HAP-1 (cell line): ENCODE results near the gene RALGAPB.
"Not testable (repeated sequence)": the region's sequence is repeated elsewhere in the genome, so short reads cannot be mapped to it uniquely, and the experiment has no call there.

Experiments used
- DNase-seq, 2 experiments: peaks; one replicate each; pipeline ENCODE4 v3.0.0-alpha.2; 2016 to 2020; ENCODE audit warnings: low spot score in 2 of 2
- H3K27me3 ChIP-seq: fragments of 250-450 bp; sonication (Bioruptor Pico); 2 replicates; pipeline ENCODE4 v1.5.1; 2020; ENCODE audit warnings: low read depth, mild to moderate bottlenecking, moderate library complexity
- H3K36me3 ChIP-seq: fragments of 250-450 bp; sonication (Bioruptor Pico); replicated peaks from 2 replicates; pipeline ENCODE4 v1.5.1; 2020; ENCODE audit warnings: mild to moderate bottlenecking
- H3K4me1 ChIP-seq: fragments of 250-450 bp; sonication (Bioruptor Pico); 2 replicates; pipeline ENCODE4 v1.5.1; 2020; ENCODE audit warnings: mild to moderate bottlenecking
- H3K4me3 ChIP-seq: fragments of 250-450 bp; sonication (Bioruptor Pico); 2 replicates; pipeline ENCODE4 v1.5.1; 2020; ENCODE audit warnings: mild to moderate bottlenecking, moderate library complexity
- H3K9me3 ChIP-seq: fragments of 250-450 bp; sonication (Bioruptor Pico); 2 replicates; pipeline ENCODE4 v1.5.1; 2020; ENCODE audit warnings: mild to moderate bottlenecking, moderate library complexity
- in situ Hi-C: fragments of 300-500 bp; cut with MboI; formaldehyde crosslinking; loops from 3 replicates; pipeline ENCODE4 v1.14.3; 2020; ENCODE audit warnings: low sequenced_read_pairs, inconsistent platforms, mixed read lengths

RALGAPB gene

DNA sequence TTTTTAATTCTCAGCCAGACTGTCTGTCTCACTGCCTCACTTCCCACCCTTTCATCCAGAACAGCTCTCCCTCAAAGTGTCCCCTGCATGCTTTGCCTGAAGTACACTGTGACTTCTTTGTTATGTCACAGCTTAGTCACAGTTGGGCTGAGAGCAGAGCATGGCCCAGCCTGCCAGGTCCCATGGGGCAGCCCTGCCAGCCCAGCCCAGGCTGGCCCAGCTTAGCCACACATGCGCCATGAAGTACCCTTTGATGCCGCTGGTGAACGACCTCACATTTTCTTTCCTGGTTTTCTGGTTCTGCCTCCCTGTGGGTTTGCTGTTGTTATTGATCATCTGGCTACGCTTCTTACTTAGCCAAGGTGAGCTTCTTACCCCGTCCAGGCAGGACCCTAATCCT, 108.4 kb downstream of the RALGAPB start, which contains the start of gene ADIG:
TSS of gene ADIG (plus strand) at position 185 of the 400 bp plus-strand sequence. CDS start at position 239, 54 bp downstream.
- no peaks in the 10 kb centered on the region for H3K9me3 ChIP-seq
- no peaks in the 10 kb centered on the region for H3K4me1 ChIP-seq
- H3K36me3 ChIP-seq = peaks cover 5% of the 10 kb centered on the region; the same call in 1 of the 2 replicates
- DNase-seq = no peak
- in situ Hi-C loops = no loop called here
- H3K4me3 ChIP-seq = no peak within 1 kb of the TSS
- no peaks in the 10 kb centered on the region for H3K27me3 ChIP-seq

DNA sequence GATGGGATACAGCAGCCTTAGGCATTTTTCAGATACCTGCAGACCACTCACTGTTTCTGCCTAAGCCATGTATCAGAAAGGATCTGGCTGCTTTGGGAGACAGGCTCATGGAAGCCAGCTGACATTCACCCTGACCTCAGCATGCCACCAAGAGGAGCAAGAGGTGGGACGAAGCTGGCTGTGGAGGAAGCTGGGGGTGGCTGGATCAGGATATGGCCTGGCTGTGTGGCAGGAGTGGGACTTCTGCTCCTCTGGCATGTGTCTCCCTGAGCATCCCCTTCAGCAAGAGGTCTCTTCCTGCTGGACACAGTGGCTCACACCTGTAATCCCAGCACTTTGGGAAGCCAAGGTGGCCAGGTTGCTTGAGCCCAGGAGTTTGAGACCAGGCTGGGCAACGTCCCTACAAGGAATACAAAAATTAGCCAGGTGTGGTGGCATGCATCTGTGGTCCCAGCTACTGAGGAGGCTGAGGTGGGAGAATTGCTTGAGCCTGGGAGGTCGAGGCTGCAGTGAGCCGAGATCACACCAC, 109.3 kb downstream of the RALGAPB start:
- Histone ChIP-seq H3K27me3 (no peaks in the 10 kb centered on the region), H3K4me3 (no peak overlapping the region), H3K36me3 (no peaks in the 10 kb centered on the region), H3K4me1 (no peaks in the 10 kb centered on the region), H3K9me3 (no peaks in the 10 kb centered on the region)
- no peak for DNase-seq
- in situ Hi-C loops = no loop called here

DNA sequence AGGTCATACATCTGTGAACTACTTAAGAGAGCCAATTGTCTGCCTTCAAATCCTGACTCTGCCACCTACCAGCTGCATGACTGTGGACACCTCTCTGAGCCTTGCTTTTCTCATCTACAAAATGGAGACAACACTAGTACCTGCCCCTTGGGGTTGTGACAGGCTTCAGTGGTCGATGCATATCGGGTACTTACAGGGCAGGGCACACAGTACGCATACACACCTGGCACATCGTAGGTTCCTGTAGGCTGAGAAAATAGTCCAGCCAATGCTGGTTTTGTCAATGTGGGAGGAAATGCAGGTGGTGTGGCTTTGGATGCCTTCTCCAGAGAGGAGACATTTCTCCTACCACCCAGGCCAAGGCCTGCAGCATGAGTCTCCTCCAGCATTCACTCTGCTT, 110.7 kb downstream of the RALGAPB start:
- in situ Hi-C loops = no loop called here
- Histone ChIP-seq H3K4me3 (no peak overlapping the region), H3K4me1 (no peaks in the 10 kb centered on the region), H3K9me3 (no peaks in the 10 kb centered on the region), H3K27me3 (no peaks in the 10 kb centered on the region), H3K36me3 (no peaks in the 10 kb centered on the region)
- no peak for DNase-seq

DNA sequence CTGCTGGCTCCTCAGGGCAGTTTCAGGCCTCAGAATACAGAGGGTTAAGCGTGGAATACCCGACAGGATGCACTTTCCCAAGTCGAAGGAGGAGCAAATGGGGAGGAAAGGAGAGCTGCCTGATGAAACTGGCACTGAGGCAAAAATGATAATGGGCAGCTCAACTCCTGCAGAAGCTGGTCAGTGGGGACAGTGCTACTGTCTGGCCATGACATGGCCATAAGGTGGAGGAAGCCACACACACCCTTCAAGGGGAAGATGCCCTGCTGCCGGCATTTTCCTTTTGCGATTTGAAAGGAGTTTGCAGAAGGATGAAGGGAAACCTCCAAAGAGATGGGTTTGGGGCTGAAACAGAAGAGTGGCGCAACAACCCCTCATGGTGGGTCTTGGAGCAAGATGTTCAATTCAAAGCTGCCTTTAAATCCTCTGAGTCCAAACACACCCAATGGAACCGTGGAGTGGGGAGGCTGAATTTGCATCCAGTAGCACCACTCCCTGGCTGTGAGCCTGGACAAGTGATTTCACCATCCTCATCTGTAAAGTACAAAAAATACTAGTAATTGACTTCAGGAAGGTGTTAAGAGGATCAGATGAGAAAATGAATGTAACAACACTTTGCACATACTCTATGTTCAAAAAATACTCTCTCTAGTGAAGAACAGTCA, 111.6 kb downstream of the RALGAPB start:
- no peak for DNase-seq
- in situ Hi-C loops = no loop called here
- H3K4me1 ChIP-seq = no peaks in the 10 kb centered on the region

DNA sequence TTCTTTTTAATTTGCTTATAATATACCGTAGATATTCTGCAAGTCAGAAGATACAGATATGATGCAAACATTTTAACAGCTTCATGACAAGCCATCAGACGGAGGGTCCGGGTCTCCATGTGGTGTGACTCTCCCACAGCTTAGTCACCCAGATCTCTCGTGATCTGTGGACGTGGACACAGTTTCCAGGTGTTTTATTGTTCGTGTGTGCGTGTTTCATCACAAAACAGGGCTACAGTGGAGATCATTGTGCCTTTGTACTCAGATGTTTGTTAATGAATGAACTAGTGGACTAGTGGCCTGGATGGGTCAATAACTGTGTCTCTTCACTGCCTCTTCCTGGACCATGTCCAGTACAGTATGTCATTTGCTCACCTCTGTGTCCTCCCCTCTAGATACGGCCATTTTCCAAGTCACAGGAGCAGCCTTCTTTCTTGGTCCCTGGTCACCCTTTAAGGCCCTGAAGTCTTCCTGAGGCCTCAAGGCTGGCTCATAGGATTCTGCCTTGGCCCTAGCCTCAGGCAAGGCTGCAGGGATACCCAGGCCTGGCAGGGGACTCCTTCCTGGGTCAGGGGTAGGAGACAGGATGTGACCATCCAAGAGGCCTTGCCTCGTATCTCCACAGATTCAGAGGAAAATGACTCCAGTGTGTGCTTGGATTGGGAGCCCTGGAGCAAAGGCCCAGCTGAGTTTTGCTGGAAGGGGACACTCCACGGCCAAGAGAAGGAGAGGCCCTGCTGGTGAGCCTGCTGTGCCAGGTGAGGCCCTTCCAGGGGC, 112.9 kb downstream of the RALGAPB start:
- DNase-seq = no peak
- in situ Hi-C loops = no loop called here
- H3K4me1 ChIP-seq = no peaks in the 10 kb centered on the region
- no peaks in the 10 kb centered on the region for H3K9me3 ChIP-seq
- H3K27me3 ChIP-seq = no peaks in the 10 kb centered on the region
- H3K36me3 ChIP-seq = no peaks in the 10 kb centered on the region
- H3K4me3 ChIP-seq = no peak overlapping the region

More for the DNA sequence above, 111.6 kb downstream of the RALGAPB start:
- Histone ChIP-seq H3K36me3 (no peaks in the 10 kb centered on the region), H3K9me3 (no peaks in the 10 kb centered on the region), H3K4me3 (no peak overlapping the region), H3K27me3 (no peaks in the 10 kb centered on the region)

DNA sequence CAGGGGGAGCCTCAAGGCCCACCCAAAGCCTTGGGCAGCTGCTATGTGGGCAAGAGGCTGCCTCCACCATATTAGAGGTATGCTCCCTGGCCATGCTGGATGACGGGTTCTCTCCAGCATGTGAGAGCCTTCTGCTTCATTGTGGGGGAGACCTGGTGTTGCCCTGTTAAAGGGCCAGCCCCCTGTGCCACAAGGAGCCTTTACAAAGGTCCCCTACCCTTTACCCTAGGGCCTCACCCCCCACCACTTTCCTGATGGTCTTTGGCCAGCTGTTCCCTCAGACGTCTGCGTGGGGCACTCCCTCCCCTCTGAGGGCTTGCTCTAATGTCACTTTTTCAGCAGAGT, 113.5 kb downstream of the RALGAPB start:
- Histone ChIP-seq H3K9me3 (no peaks in the 10 kb centered on the region), H3K36me3 (no peaks in the 10 kb centered on the region), H3K4me3 (no peak overlapping the region), H3K27me3 (no peaks in the 10 kb centered on the region), H3K4me1 (no peaks in the 10 kb centered on the region)
- in situ Hi-C loops = no loop called here
- DNase-seq = no peak

DNA sequence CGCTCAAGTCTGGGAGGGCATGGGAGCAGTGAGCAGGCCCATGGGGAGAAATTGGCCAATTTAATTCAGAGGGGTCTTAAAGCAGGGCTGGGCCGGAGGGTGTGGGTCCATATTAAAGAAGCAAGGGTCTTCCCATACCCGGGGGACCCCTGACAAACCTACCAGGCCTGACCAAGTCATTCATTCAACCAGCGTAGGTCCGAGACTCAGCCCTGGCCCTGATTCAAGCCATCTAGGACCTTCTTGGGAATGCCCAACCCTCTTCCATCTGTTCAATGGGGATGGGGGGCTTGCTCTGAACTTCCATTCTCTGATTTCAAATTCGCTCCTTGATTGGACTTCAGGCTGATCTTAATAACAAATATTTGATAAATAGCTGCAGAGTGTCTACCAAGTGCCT, 115.7 kb downstream of the RALGAPB start:
- Histone ChIP-seq H3K36me3 (no peaks in the 10 kb centered on the region), H3K4me3 (no peak overlapping the region), H3K9me3 (no peaks in the 10 kb centered on the region), H3K27me3 (no peaks in the 10 kb centered on the region), H3K4me1 (no peaks in the 10 kb centered on the region)
- no peak for DNase-seq
- in situ Hi-C loops = no loop called here

DNA sequence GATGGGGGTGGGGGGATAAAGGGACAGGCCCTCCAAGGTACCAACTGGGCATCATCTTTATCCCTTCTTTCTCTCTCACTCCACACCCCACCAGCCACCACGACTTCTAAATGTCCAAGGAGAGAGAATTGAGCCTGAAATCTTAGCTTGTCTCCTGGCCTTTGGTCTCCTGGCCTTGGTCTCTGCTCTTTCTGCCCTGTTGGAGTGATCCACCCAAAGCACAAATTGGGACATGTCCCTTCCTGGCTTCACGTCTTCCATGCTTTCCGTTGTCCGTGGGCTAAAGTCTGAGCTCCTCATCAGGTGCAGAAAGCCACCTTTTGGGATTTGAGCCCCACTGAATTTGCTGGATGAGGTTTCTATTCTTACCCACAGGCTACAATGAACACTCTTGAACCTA, 116.7 kb downstream of the RALGAPB start:
- DNase-seq = no peak
- Histone ChIP-seq H3K4me3 (no peak overlapping the region), H3K4me1 (no peaks in the 10 kb centered on the region), H3K9me3 (no peaks in the 10 kb centered on the region), H3K27me3 (no peaks in the 10 kb centered on the region), H3K36me3 (no peaks in the 10 kb centered on the region)
- in situ Hi-C loops = no loop called here

DNA sequence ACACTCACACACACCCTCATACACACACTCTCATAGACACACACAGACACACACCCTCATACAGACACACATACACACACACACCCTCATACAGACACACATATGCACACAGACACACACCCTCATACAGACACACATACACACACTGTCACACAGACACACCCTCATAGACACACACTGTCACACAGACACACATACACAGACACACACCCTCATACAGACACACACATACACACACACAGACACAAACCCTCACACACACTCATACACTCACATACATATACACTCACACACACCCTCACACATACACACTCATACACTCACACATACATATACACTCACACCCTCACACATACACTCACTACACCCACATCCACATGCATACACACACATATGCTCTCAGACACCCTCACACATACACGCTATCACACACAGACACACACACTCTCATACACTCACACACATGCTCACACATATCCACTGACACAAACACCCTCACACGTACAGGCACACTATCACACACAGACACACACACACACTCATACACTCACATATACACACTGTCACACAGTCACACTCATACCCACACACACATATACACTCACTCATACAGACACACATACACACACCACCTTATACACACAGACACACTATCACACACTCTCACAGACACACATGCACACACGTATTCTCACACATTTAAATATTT, 117.5 kb downstream of the RALGAPB start:
- DNase-seq = no peak
- H3K9me3 ChIP-seq = no peaks in the 10 kb centered on the region
- in situ Hi-C loops = no loop called here
- no peaks in the 10 kb centered on the region for H3K4me1 ChIP-seq
- no peaks in the 10 kb centered on the region for H3K27me3 ChIP-seq
- no peaks in the 10 kb centered on the region for H3K36me3 ChIP-seq
- H3K4me3 ChIP-seq = no peak overlapping the region

DNA sequence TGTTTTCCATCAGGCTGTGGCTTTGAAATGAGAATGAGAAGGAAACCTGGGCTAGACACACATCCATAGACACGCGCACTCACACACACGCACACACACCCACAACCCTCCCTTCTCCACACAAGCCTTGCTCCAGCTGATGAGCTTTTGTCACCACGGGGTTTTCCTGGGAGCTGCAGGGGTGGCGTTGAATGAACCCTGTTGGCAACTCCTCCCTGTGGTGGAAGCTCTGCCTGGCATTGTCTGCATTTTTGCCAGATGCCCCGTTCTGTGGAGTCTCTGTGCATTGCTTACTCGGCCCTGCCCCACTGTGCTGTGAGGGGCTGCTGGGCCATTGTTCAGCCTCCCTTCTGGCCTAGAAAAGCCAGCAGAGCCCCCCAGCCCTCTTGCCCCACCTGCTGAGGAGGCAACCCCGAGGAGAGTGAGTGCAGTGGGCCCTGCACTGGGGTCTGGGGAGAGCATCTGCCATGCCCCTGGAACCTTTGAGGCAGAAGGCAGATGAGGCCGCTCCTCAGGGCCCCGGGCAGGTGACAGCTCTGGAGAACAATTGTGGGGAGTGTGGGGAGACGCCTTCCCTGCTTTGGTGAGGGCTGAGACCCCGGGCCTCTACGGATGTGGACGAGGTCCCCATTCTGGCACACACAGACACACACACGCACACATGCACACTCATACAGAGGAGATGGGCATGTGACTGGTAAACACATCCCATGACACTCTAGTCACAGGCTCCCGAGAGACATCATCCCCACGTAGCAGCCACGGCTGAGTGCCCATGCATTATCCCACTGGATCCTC, 118.2 kb downstream of the RALGAPB start:
- in situ Hi-C loops = no loop called here
- no peak for DNase-seq
- Histone ChIP-seq H3K4me1 (no peaks in the 10 kb centered on the region), H3K4me3 (no peak overlapping the region), H3K36me3 (no peaks in the 10 kb centered on the region), H3K9me3 (no peaks in the 10 kb centered on the region), H3K27me3 (no peaks in the 10 kb centered on the region)

DNA sequence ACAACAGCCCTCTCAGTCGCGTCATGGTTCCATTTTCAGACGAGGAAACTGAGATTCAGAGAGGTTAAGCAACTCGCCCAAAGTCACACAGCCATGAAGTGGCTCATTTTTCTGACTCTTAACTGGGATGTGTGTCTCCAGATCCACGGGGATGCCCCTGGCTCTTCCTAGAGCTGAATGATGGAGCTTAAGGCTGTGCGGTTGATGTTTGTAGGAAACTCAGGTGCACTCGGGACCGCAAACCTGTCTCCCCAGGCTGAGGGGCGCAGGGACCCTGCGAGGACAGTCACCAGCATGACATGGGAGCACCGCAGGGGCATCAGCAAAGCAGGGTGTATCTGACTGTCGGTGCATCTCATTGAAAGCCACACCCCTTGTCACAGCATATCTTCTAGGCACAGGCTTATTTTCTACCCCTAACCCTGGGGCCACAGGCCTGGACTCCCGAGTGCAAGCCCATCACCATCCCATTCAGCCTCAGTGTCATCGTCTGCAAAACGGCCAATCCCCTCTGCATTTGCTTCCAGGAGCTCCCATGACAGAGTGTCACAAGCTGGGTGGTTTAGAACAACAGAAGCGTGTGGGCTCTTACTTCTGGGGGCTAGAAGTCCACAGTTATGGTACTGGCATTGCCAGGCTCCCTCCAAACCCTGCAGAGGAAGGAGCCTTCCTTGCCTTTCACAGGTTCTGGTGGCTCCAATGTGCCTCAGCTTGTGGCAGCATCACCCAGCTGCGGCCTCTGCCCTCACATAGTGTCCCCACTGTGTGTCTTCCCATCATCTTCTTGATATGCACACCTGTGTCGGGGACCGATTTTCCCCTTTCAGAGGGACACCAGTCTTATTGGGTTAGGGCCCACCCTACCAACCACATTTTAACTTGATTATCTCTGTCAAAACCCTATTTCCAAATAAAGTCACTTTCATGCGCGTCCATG, 119.1 kb downstream of the RALGAPB start:
- in situ Hi-C loops = no loop called here
- no peak for DNase-seq

DNA sequence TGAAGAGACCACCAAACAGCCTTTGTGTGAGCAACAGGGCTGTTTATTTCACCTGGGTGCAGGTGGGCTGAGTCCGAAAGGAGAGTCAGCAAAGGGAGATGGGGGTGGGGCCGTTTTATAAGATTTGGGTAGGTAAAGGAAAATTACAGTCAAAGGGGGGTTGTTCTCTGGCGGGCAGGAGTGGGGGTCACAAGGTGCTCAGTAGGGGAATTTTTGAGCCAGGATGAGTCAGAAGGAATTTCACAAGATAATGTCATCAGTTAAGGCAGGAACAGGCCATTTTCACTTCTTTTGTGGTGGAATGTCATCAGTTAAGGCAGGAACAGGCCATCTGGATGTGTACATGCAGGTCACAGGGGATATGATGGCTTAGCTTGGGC, 119.8 kb downstream of the RALGAPB start:
- H3K9me3 ChIP-seq, H3K4me1 ChIP-seq, H3K36me3 ChIP-seq, H3K4me3 ChIP-seq, DNase-seq, in situ Hi-C loops, H3K27me3 ChIP-seq: not testable (repeated sequence)

More for the DNA sequence above, 119.1 kb downstream of the RALGAPB start:
- no peaks in the 10 kb centered on the region for H3K9me3 ChIP-seq
- H3K4me3 ChIP-seq = no peak overlapping the region
- H3K27me3 ChIP-seq = no peaks in the 10 kb centered on the region
- no peaks in the 10 kb centered on the region for H3K36me3 ChIP-seq
- H3K4me1 ChIP-seq = no peaks in the 10 kb centered on the region
